HepG2 (cell line): Measurements from ENCODE around the gene RPL41. TPM values are rescaled to one million over a fixed set of nuclear protein-coding genes. Genes with fewer than 3 reads are reported as not detected.

Experiments used
- ATF3 ChIP-seq: sonication (generic); formaldehyde crosslinking; IDR thresholded peaks from 2 replicates; pipeline ENCODE4 v1.4.0; 2020; ENCODE audit warnings: missing genetic modification reagents
- GRHL1 ChIP-seq: sonication (generic); formaldehyde crosslinking; conservative IDR thresholded peaks from 2 replicates; pipeline ENCODE4 v1.8.0; 2022; ENCODE audit warnings: missing genetic modification reagents
- HNRNPK ChIP-seq: fragments of 200-400 bp; formaldehyde crosslinking; IDR thresholded peaks from 2 replicates; pipeline ENCODE4 v1.6.1; 2018; ENCODE audit warnings: low read length, low read depth, moderate library complexity, mild to moderate bottlenecking; ENCODE audit not compliant: poor library complexity, severe bottlenecking
- MXD3 ChIP-seq: IDR thresholded peaks from 2 replicates; pipeline ENCODE4 v1.6.1; 2016; ENCODE audit warnings: mild to moderate bottlenecking, missing biosample characterization, missing genetic modification reagents
- MXD4 ChIP-seq: IDR thresholded peaks from 2 replicates; pipeline ENCODE4 v1.6.1; 2016; ENCODE audit warnings: mild to moderate bottlenecking, missing biosample characterization, missing genetic modification reagents
- NR3C1 ChIP-seq: sonication (generic); formaldehyde crosslinking; IDR thresholded peaks from 2 replicates; pipeline ENCODE4 v1.4.0; 2020; ENCODE audit warnings: missing genetic modification reagents
- SAFB2 ChIP-seq: sonication (generic); formaldehyde crosslinking; IDR thresholded peaks from 2 replicates; pipeline ENCODE4 v1.5.1; 2020; ENCODE audit warnings: missing genetic modification reagents, low read depth, mild to moderate bottlenecking, borderline replicate concordance
- SIX4 ChIP-seq: sonication (generic); formaldehyde crosslinking; IDR thresholded peaks from 2 replicates; pipeline ENCODE4 v1.4.0; 2020; ENCODE audit warnings: missing genetic modification reagents
- SP5 ChIP-seq: IDR thresholded peaks from 2 replicates; pipeline ENCODE4 v1.6.1; 2016; ENCODE audit warnings: low read depth, borderline replicate concordance
- TMF1 ChIP-seq: sonication (generic); formaldehyde crosslinking; IDR thresholded peaks from 2 replicates; pipeline ENCODE4 v1.8.1; 2022; ENCODE audit warnings: low read depth, missing genetic modification reagents
- TOPORS ChIP-seq: sonication (generic); formaldehyde crosslinking; IDR thresholded peaks from 2 replicates; pipeline ENCODE4 v1.8.0; 2023; ENCODE audit warnings: mild to moderate bottlenecking, missing genetic modification reagents
- ZNF235 ChIP-seq: sonication (generic); formaldehyde crosslinking; IDR thresholded peaks from 2 replicates; pipeline ENCODE4 v1.8.1; 2023; ENCODE audit warnings: mild to moderate bottlenecking, missing genetic modification reagents, borderline replicate concordance
- ZNF276 ChIP-seq: sonication (generic); formaldehyde crosslinking; IDR thresholded peaks from 2 replicates; pipeline ENCODE4 v1.4.0; 2020; ENCODE audit warnings: mild to moderate bottlenecking, low read depth, missing genetic modification reagents
- ZNF335 ChIP-seq: sonication (generic); formaldehyde crosslinking; IDR thresholded peaks from 2 replicates; pipeline ENCODE4 v1.4.0; 2020; ENCODE audit warnings: missing genetic modification reagents
- ZNF337 ChIP-seq: sonication (generic); formaldehyde crosslinking; IDR thresholded peaks from 2 replicates; pipeline ENCODE4 v1.5.1; 2020; ENCODE audit warnings: missing genetic modification reagents, low read depth, mild to moderate bottlenecking, borderline replicate concordance
- ZNF574 ChIP-seq: sonication (generic); formaldehyde crosslinking; IDR thresholded peaks from 2 replicates; pipeline ENCODE4 v1.4.0; 2020; ENCODE audit warnings: missing genetic modification reagents
- ZNF710 ChIP-seq: sonication (generic); formaldehyde crosslinking; IDR thresholded peaks from 2 replicates; pipeline ENCODE4 v1.5.0; 2020; ENCODE audit warnings: mild to moderate bottlenecking, missing genetic modification reagents, borderline replicate concordance
- ZNF777 ChIP-seq: sonication (generic); formaldehyde crosslinking; IDR thresholded peaks from 2 replicates; pipeline ENCODE4 v1.4.0; 2020; ENCODE audit warnings: missing genetic modification reagents
- polyA plus RNA-seq, 8 experiments: library from polyadenylated mRNA; depleted of rRNA in 3 of 8; stranded (reverse) in 7 of 8; unstranded in 1 of 8; fragments of >200 nt; fragmentation: Illumina TruSeq in 4 of 8; extraction: Trizol in 4 of 8; gene quantifications; 2 replicates each; pipeline versions ENCODE4 v1.2.1 to v1.2.3, GENCODE V29; 2011 to 2016; ENCODE audit warnings: low read depth in 4 of 8, missing spikeins in 1 of 8, mixed read lengths in 1 of 8; ENCODE audit not compliant: insufficient read depth in 1 of 8
- total RNA-seq, 5 experiments: library from RNA; depleted of rRNA; stranded (reverse); fragments of >200 nt; fragmentation: Illumina TruSeq; extraction: Trizol; gene quantifications; 2 replicates each; pipeline ENCODE4 v1.2.3, GENCODE V29; 2016; ENCODE audit warnings: low read depth in 1 of 5

The RPL41 gene
- total and polyA plus RNA-seq, 2 of the 13 experiments (the other 11 are each of a cell fraction or from before 2014, with no cell fraction given) = 4,012 to 7,670 TPM

- TF ChIP-seq ZNF276 (peak; percentile 93; the same call in 1 of the 2 replicates), SAFB2 (CRISPR knock-in tag) (peak; percentile 38; the same call in 1 of the 2 replicates), SIX4 (CRISPR knock-in tag) (peak; percentile 83), HNRNPK (no peak), ZNF710 (CRISPR knock-in tag) (peak; percentile 84; the same call in 1 of the 2 replicates), NR3C1 (no peak), ZNF235 (peak; percentile 40; the same call in 1 of the 2 replicates), MXD4 (CRISPR knock-in tag) (peak; percentile 95), ZNF574 (peak; percentile 90), GRHL1 (CRISPR knock-in tag) (no peak), SP5 (peak; percentile 92), ZNF335 (CRISPR knock-in tag) (peak; percentile 17; the same call in 1 of the 2 replicates), TOPORS (CRISPR knock-in tag) (no peak), MXD3 (CRISPR knock-in tag) (0 out of 2 replicates have a peak, but pooled peaks have one; percentile 57), TMF1 (no peak; the same call in 1 of the 2 replicates), ZNF337 (CRISPR knock-in tag) (no peak; the same call in 1 of the 2 replicates), ZNF777 (CRISPR knock-in tag) (no peak), ATF3 (CRISPR knock-in tag) (peak; percentile 56; the same call in 1 of the 2 replicates)
Observed at GRCh38 chr12:56081393-56082347, 34.8 kb upstream of the RPL41 start (continued).
